Measurements from ENCODE around the gene SMYD4.

- TF ChIP-seq EGR1 (IDR thresholded peaks at IDR 0.05; ENCODE audit: borderline replicate concordance in 1 of 2, low read depth in 2 of 2, low read length in 2 of 2) = no peak
- TF ChIP-seq, protein P1, sequence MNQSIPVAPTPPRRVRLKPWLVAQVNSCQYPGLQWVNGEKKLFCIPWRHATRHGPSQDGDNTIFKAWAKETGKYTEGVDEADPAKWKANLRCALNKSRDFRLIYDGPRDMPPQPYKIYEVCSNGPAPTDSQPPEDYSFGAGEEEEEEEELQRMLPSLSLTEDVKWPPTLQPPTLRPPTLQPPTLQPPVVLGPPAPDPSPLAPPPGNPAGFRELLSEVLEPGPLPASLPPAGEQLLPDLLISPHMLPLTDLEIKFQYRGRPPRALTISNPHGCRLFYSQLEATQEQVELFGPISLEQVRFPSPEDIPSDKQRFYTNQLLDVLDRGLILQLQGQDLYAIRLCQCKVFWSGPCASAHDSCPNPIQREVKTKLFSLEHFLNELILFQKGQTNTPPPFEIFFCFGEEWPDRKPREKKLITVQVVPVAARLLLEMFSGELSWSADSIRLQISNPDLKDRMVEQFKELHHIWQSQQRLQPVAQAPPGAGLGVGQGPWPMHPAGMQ (IDR thresholded peaks at IDR 0.05; ENCODE audit: borderline replicate concordance) = no peak
- TF ChIP-seq NFIC (IDR thresholded peaks at IDR 0.05; ENCODE audit: low read depth, low read length) = no peak
- no peak for TF ChIP-seq CEBPB (IDR thresholded peaks at IDR 0.05; ENCODE audit: borderline replicate concordance in 1 of 2, low read depth in 2 of 2, low read length in 2 of 2)
- TF ChIP-seq NKRF (conservative IDR thresholded peaks at IDR 0.05) = no peak
- TF ChIP-seq ZNF622 (IDR thresholded peaks at IDR 0.05) = no peak
Observed at GRCh38 chr17:1852327-1852726, 22.6 kb upstream of the SMYD4 start.

Data from GM12878 (cell line).